HG02588 (cell line): Measurements from ENCODE around the gene FANCL.
"Not testable (repeated sequence)": the region's sequence is repeated elsewhere in the genome, so short reads cannot be mapped to it uniquely, and the experiment has no call there.

ENCODE experiments used
- ATAC-seq: cut with Tn5 transposase; IDR thresholded peaks from one replicate; pipeline ENCODE4 v1.9.1; 2021; ENCODE audit warnings: mild to moderate bottlenecking, moderate library complexity; ENCODE audit not compliant: unreplicated experiment

Gene FANCL

GRCh38 chr2:58207189-58207588 lies 33.9 kb downstream of the FANCL start:
- no peak for ATAC-seq

GRCh38 chr2:58206785-58207184 lies 34.3 kb downstream of the FANCL start:
- ATAC-seq, result no peak

- ATAC-seq, result no peak
Measured at GRCh38 chr2:58204195-58204959, 36.7 kb downstream of the FANCL start.

GRCh38 chr2:58203018-58203417 lies 38.1 kb downstream of the FANCL start:
- no peak for ATAC-seq

GRCh38 chr2:58202404-58202803 lies 38.7 kb downstream of the FANCL start:
- no peak for ATAC-seq

GRCh38 chr2:58197894-58198293 lies 43.2 kb downstream of the FANCL start:
- no peak for ATAC-seq

GRCh38 chr2:58195662-58196061 lies 45.5 kb downstream of the FANCL start:
- ATAC-seq, result no peak

GRCh38 chr2:58194458-58194857 lies 46.7 kb downstream of the FANCL start:
- ATAC-seq, result no peak

- not testable (repeated sequence) for ATAC-seq
Measured at GRCh38 chr2:58187022-58187421, 54.1 kb downstream of the FANCL start.

- no peak for ATAC-seq
Measured at GRCh38 chr2:58186501-58186900, 54.6 kb downstream of the FANCL start.

GRCh38 chr2:58182527-58182926 lies 58.6 kb downstream of the FANCL start:
- ATAC-seq, result no peak

GRCh38 chr2:58180635-58181034 lies 60.5 kb downstream of the FANCL start:
- ATAC-seq, result no peak

- not testable (repeated sequence) for ATAC-seq
Measured at GRCh38 chr2:58180175-58180574, 61.0 kb downstream of the FANCL start.

- not testable (repeated sequence) for ATAC-seq
Measured at GRCh38 chr2:58177187-58177586, 63.9 kb downstream of the FANCL start.

- ATAC-seq, result not testable (repeated sequence)
Measured at GRCh38 chr2:58171831-58172230, 69.3 kb downstream of the FANCL start.

- not testable (repeated sequence) for ATAC-seq
Measured at GRCh38 chr2:58170334-58170933, 70.7 kb downstream of the FANCL start.

- not testable (repeated sequence) for ATAC-seq
Measured at GRCh38 chr2:58169845-58170244, 71.3 kb downstream of the FANCL start.

- ATAC-seq, result not testable (repeated sequence)
Measured at GRCh38 chr2:58168130-58168529, 73.0 kb downstream of the FANCL start.

GRCh38 chr2:58163913-58164312 lies 77.2 kb downstream of the FANCL start:
- ATAC-seq, result no peak

- ATAC-seq, result no peak
Measured at GRCh38 chr2:58158481-58158880, 82.6 kb downstream of the FANCL start.

- ATAC-seq, result no peak
Measured at GRCh38 chr2:58157754-58158153, 83.4 kb downstream of the FANCL start.

GRCh38 chr2:58156780-58157179 lies 84.3 kb downstream of the FANCL start:
- no peak for ATAC-seq
